ENCODE measurements around the gene CHST8. TPM values are rescaled to one million over a fixed set of nuclear protein-coding genes. Genes with fewer than 3 reads are reported as not detected.

CHST8 gene
- total and polyA plus RNA-seq, 2 of the 13 experiments (the other 11 are each of a cell fraction or from before 2014, with no cell fraction given) = not detected

GRCh38 chr19:33673996-33674625, 52.4 kb downstream of the CHST8 start:
- ATAC-seq (no peak), DNase-seq (ENCODE audit: low spot score) (no peak), FAIRE-seq (no peak)
- ChIA-PET CTCF (ENCODE audit: low intra/inter-chr PET ratio, low total read pairs) (no interaction called here), POLR2A (no interaction called here)
- in situ Hi-C loops (cut with HindIII; ENCODE audit: extremely low pct_ligation_motif_present, low pct_unique_long_range_greater_than_20kb) (no loop called here), intact Hi-C loops (cut with micrococcal nuclease; ENCODE audit: unreplicated experiment) (no loop called here)
- 0 out of 2 replicates have a peak, but pooled peaks cover 3% of the 10 kb centered on the region for H3K4me1 ChIP-seq (ENCODE audit: insufficient read depth, low read length)
- no peaks in the 10 kb centered on the region for H4K20me1 ChIP-seq (ENCODE audit: insufficient read depth, low read length)
- H3K27me3 ChIP-seq (ENCODE audit: control insufficient read depth in 1 of 2, insufficient read depth in 2 of 2, low read length in 2 of 2) = no peaks in the 10 kb centered on the region; a peak in 1 of 5 replicates
- no peak overlapping the region for H3K4me3 ChIP-seq (replicated peaks in 1 of 3; ENCODE audit: insufficient read depth in 1 of 3, low read depth in 2 of 3, low read length in 3 of 3)
- H3K9ac ChIP-seq (ENCODE audit: insufficient read depth, low read depth, low read length) = no peak overlapping the region
- H3K4me2 ChIP-seq (ENCODE audit: low read depth, low read length) = no peak overlapping the region
- TF ChIP-seq MIER2 (CRISPR knock-in tag; IDR thresholded peaks at IDR 0.05) (no peak), ZSCAN29 (CRISPR knock-in tag; conservative IDR thresholded peaks at IDR 0.05) (no peak), GATAD2A (CRISPR knock-in tag; IDR thresholded peaks at IDR 0.05) (no peak), MXD4 (CRISPR knock-in tag; IDR thresholded peaks at IDR 0.05) (no peak), ZNF615 (CRISPR knock-in tag; IDR thresholded peaks at IDR 0.05; ENCODE audit: borderline replicate concordance) (no peak), SP4 (CRISPR knock-in tag; IDR thresholded peaks at IDR 0.05) (no peak)
- no peaks in the 10 kb centered on the region for H3K36me3 ChIP-seq (replicated peaks in 1 of 2; ENCODE audit: control insufficient read depth in 1 of 2, insufficient read depth in 2 of 2, low read length in 2 of 2)
- WGBS (ENCODE audit: low lambda C conversion rate) = 57% methylated on average over 7 of the region's 10 CpGs
- H3K9me3 ChIP-seq (ENCODE audit: low read length) = no peaks in the 10 kb centered on the region
- BruUV-seq (replicated peaks) = no TSS peak
- no peaks in the 10 kb centered on the region for H3K79me2 ChIP-seq (ENCODE audit: insufficient read depth, low read length)
- no peak overlapping the region for H2AFZ ChIP-seq (ENCODE audit: low read length)
- H3K27ac ChIP-seq (ENCODE audit: extremely low read length, insufficient read depth, low read length) = no peak overlapping the region

GRCh38 chr19:33674626-33675367, 53.0 kb downstream of the CHST8 start:
- no TSS peak for BruUV-seq (replicated peaks)
- no peaks in the 10 kb centered on the region for H3K27me3 ChIP-seq (ENCODE audit: control insufficient read depth in 1 of 2, insufficient read depth in 2 of 2, low read length in 2 of 2)
- FAIRE-seq (no peak), DNase-seq (ENCODE audit: low spot score) (no peak), ATAC-seq (no peak)
- H4K20me1 ChIP-seq (ENCODE audit: insufficient read depth, low read length) = no peaks in the 10 kb centered on the region
- H2AFZ ChIP-seq (ENCODE audit: low read length) = no peak overlapping the region
- H3K4me3 ChIP-seq (replicated peaks in 1 of 3; ENCODE audit: insufficient read depth in 1 of 3, low read depth in 2 of 3, low read length in 3 of 3) = no peak overlapping the region
- no peaks in the 10 kb centered on the region for H3K79me2 ChIP-seq (ENCODE audit: insufficient read depth, low read length)
- ChIA-PET POLR2A (no interaction called here), CTCF (ENCODE audit: low intra/inter-chr PET ratio, low total read pairs) (no interaction called here)
- WGBS (ENCODE audit: low lambda C conversion rate) = 32% methylated on average over 8 of the region's 10 CpGs
- H3K27ac ChIP-seq (ENCODE audit: extremely low read length, insufficient read depth, low read length) = no peak overlapping the region
- H3K9ac ChIP-seq (ENCODE audit: insufficient read depth, low read depth, low read length) = no peak overlapping the region
- H3K9me3 ChIP-seq (ENCODE audit: low read length) = no peaks in the 10 kb centered on the region
- intact Hi-C loops (cut with micrococcal nuclease; ENCODE audit: unreplicated experiment) (no loop called here), in situ Hi-C loops (cut with HindIII; ENCODE audit: extremely low pct_ligation_motif_present, low pct_unique_long_range_greater_than_20kb) (no loop called here)
- H3K36me3 ChIP-seq (replicated peaks in 1 of 2; ENCODE audit: control insufficient read depth in 1 of 2, insufficient read depth in 2 of 2, low read length in 2 of 2) = no peaks in the 10 kb centered on the region
- no peaks in the 10 kb centered on the region for H3K4me1 ChIP-seq (ENCODE audit: insufficient read depth, low read length)
- H3K4me2 ChIP-seq (ENCODE audit: low read depth, low read length) = no peak overlapping the region
- TF ChIP-seq MLLT10 (CRISPR knock-in tag; IDR thresholded peaks at IDR 0.05) (no peak), MBD4 (IDR thresholded peaks at IDR 0.05; ENCODE audit: borderline replicate concordance, low read length) (no peak), GATAD2A (CRISPR knock-in tag; IDR thresholded peaks at IDR 0.05) (no peak), ZFP82 (CRISPR knock-in tag; IDR thresholded peaks at IDR 0.05; ENCODE audit: borderline replicate concordance) (no peak), CENPX (CRISPR knock-in tag; IDR thresholded peaks at IDR 0.05) (no peak), ZBTB10 (CRISPR knock-in tag; IDR thresholded peaks at IDR 0.05; ENCODE audit: borderline replicate concordance) (no peak), PRDM15 (CRISPR knock-in tag; IDR thresholded peaks at IDR 0.05) (no peak)

Measured in HepG2 (cell line).